Measurements from ENCODE around the gene ACTL6B.
"Not testable (repeated sequence)": the region's sequence is repeated elsewhere in the genome, so short reads cannot be mapped to it uniquely, and the experiment has no call there.

Gene ACTL6B

DNA sequence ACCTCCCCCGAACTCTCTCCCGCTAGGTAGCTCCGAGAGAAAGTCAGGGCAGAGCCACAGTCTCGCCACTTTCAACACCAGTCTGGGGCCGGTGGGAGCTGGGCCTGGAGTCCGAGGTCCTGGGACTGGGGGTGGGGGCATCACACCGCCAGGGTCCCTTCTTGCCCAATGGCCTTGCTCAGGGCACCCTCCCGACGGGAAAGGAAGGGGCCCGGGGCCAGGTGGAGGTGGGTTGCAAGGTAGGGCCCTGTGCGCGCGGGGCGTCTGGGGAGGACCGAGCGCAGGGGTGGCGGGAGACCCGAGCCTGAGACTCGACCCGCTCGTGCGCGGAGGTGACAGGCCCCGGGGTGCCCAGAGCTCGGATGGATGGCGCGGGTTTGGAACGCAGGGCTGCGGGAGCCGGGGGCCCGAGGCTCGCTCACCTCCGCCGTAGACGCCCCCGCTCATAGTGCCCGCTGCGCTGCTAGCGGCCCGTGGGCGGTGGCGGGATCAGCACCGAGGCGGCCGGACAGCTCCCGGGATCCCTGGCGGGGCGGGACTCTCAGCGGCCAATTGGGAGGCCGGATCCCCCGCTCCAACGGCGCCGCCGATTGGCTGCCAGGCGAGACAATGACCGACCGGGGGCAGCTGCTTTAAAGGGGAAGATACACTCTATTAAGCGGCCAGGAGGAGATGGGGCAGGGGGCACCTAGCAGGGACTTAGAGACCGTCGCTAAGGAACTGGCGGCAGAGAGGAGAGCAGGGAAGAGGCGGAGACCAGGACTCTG is at the start of gene ACTL6B:
Gene ACTL6B, minus strand, starts transcription at position 541 of the 767 bp plus-strand sequence. Its CDS starts 94 bp downstream, at position 447.
- DNase-seq: peak; percentile 68

GRCh38 chr7:100705320-100705752 is 49.1 kb upstream of the ACTL6B start:
- DNase-seq: peak; percentile 80

- not testable (repeated sequence) for DNase-seq
These were observed 44.8 kb upstream of the ACTL6B start for GRCh38 chr7:100701089-100701488.

- no peak for DNase-seq
These were observed 42.8 kb upstream of the ACTL6B start for GRCh38 chr7:100699018-100699417.

DNA sequence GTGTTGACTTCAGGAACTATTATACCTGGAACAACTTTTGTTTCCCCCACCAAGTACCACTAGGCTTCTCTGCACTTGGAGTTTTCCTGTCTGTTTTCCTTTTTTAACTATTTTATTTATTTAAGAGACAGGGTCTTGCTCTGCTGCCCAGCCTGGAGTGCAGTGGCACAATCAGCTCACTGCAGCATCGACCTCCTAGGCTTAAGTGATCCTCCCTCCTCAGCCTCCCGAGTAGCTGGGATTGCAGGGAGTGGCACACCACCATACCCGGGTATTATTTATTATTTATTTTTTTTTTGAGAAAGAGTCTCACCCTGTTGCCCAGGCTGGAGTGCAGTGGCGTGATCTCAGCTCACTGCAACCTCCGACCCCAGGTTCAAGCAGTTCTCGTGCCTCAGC is 39.9 kb upstream of the ACTL6B start:
- no peak for DNase-seq

- DNase-seq: peak; percentile 77
These were observed 38.0 kb upstream of the ACTL6B start, which contains the start of gene GIGYF1 for GRCh38 chr7:100694098-100694745. TSS of gene GIGYF1 (minus strand) at chr7:100694250. CDS start at chr7:100688238, 6,012 bp downstream.

GRCh38 chr7:100693312-100694097 is 37.3 kb upstream of the ACTL6B start:
- DNase-seq: no peak

GRCh38 chr7:100692578-100692961 is 36.3 kb upstream of the ACTL6B start:
- no peak for DNase-seq

DNA sequence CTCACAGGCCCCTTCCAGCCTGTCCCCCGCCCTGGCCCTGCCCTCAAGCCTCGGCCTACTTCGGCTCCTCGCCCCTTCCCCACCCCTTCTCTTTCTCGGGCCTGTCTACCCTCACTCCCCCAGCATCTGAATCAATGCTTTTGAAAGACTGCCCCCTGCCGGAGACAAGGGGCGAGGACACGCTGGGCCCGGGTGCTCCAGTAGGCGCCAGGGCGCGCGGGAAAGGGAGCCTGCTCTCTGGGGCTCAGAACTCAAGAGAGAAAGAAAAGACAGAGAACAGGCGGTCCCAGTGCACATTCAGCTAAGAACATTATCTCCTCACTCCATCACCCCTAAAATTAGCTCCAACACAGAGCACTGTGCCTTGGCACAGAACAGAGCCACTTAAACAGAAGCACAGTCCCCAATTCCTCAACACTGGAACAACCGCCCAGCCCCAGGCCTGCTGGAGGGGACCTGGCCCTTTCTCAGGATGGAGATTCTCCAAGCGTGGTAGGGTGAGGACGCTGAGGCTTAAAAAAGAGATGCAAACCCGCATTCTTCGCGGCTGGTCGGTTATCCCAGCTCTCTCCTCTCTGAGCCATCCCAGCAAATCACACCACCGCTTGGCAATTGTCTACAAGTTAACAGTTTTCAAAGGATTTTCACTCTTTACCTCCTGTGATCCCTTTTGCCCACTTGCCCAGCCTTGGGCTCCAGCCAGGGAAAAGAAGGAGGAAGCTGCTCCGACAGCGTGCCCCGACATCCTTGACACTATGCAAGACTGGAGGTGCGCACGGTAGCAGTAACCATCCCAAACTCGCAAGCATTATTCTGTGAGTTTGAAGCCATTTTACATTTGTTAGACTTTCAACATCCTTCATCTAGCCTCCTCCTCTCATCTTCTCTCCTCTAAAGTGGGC is 35.7 kb upstream of the ACTL6B start:
- DNase-seq: peak; percentile 83

DNA sequence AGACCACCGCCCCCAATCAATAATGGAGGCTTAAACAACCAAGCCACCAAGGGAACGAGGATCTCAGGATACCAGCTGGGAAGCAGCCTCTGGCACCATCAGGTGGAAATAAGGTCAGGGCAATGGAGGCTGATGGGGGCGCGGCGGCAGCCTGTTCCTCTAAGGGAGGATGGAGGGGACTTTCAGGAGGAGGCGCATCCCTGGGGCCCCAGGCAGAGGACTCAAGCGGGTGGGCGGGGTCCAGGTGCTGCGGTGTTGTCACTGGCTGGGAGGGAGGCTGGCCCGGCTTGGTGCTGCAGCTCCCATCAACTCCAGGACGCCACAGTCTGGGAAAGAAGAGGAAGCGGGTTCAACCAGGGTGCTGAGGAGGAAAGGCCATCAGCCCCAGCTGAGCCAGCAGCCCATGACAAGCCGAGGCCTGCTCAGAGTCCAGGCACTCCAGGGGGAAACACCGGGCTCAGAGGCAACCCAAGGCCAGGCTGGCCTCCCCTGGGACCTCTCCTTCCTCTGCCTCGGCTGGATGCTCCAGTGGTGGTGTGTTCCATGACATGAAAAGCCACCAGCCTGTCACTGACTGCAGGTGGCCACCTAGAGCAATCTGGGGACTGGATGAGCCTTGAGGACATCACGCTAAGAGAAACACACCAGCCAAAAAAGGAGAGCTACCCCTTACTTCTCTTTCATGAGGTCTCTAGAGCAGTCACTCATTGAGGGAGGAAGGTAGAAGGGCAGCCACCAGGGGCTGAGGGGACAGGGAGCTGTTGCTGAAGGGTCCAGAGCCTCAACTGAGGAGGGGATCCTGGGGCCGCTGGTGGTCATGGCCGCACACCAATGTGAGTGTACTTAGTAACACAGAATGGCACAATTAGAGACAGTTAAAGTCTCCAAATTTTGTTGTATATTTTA is 33.2 kb upstream of the ACTL6B start:
- no peak for DNase-seq

DNA sequence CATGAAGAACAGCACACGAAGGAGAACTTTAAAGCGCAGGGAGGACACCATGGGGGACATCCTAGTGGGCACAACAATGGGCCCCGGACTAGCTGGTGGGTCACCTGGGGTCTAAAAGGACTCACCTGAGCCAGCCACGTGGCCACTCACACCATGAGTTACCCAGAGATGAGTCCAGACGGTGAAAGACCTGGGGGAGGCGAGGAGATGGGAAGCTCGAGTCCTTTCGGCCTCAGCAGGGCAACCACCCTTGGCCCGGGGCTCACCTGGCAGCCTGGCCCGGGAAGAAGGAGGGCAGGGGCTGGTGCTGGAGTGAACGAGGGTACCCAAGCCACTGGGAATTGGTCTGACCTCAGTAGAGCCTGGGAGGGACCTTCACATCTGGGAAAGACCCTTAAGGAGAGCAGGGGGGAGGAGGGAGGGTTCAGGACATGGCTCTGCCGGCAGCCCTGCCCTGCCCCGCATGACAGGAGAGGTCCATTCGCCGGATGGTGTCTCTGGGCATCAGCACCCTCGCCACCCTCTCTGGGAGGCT is 32.1 kb upstream of the ACTL6B start:
- DNase-seq: no peak

DNA sequence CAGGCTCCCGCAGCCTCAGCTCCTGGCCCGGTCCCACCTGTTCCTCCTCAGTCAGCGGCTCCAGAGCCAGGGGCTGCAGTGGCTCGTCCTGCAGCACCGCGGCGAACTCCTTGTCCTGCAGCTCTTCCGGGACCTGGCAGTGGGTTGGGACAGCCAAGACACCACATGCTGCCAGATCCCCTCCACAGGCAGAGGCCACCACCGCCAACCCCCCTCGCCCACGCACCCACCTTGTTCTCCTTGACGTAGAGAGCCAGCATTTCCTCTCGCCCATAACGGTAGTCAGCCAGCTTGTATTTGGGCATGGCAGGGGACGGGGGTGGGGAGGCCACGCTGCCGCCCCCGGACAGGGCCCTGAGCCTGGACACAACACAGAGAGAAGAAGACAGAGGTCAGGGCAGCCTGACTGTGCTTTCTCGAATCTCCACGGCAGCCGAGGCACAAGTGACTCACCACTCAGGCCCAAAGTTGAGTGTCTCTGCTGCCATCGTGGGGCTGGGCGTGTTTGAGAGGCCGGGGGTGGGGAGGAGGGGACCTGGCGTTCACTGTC is 31.6 kb upstream of the ACTL6B start:
- no peak for DNase-seq

- DNase-seq: no peak
These were observed 31.0 kb upstream of the ACTL6B start for GRCh38 chr7:100687261-100687660.

DNA sequence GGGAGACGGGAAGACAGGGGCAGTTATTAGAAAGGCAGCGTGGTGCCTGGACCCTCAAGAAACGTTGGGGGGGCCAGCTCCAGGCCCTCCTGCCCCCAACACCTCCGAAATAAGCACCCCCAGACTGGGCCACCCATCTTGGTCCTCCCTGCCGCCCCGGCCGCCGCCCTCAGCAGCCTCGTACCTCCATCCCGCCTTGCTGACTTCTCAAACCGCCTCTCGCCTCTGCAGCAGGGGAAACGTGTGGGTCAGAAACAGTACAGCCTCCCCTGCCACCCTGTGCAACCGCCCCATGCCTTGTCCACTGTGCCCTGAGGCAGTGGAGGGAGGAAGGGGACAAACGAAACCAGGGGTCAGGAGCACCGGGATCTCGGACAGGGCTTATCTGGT is 30.6 kb upstream of the ACTL6B start:
- DNase-seq: no peak

- DNase-seq: no peak
These were observed 30.1 kb upstream of the ACTL6B start for GRCh38 chr7:100686201-100686821.

GRCh38 chr7:100685631-100686145 is 29.4 kb upstream of the ACTL6B start:
- no peak for DNase-seq

GRCh38 chr7:100685049-100685605 is 28.9 kb upstream of the ACTL6B start:
- no peak for DNase-seq

DNA sequence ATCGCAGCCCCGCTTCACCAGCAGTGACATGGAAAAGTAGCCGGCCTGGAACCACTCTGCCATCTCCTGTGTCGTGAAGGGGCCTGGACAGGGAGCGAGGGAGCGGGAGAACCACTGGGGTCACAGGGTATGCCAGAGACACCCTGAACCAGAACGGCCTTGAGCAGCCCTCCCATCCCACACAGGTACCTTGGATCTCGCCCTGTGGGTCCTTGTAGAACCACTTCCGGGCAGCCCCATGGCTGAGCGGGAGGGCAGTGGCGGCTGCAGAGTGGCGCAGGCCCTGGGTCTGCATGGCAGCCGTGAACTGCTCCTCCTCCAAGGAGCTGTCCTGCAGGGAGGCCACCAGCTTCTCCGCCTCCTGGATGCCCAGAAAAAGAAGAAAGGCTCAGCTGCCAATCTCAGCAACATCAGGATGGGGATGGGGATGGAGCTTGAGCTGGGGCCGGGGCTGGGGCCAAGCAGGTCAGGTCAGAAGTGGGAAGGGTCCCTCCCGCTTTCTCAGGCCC is 28.3 kb upstream of the ACTL6B start:
- no peak for DNase-seq

Measured in activated T-cell treated with anti-CD3 and anti-CD28 coated beads, Interleukin-2, amount 50 U/mL, for 1 hour (primary cell).